GM18873 (cell line): ENCODE measurements around the gene PLXND1.

Source experiments
- ATAC-seq: cut with Tn5 transposase; IDR thresholded peaks from one replicate; pipeline ENCODE4 v1.9.1; 2021; ENCODE audit warnings: mild to moderate bottlenecking, moderate library complexity, moderate number of reproducible peaks; ENCODE audit not compliant: unreplicated experiment, low FRiP score

The PLXND1 gene

DNA sequence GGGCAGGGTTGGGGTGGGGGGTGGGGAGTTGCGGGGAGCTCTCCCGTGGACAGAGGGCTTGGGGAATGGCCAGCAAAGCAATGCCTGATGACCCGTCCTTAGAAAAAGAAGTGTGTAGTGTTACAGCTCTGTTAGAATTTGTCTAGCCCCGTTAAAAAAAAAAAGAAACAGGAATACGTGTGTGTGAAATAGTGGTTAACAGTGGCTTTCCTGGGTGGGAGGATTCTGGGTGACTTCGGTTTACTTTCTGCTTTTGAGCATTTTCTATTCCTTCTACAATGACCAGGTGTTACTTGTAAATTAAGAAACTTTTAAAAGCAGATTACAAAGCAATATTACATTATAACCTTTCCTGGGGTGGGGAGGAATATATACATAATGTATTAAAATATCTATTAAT, 38.5 kb downstream of the PLXND1 start:
- ATAC-seq: no peak

DNA sequence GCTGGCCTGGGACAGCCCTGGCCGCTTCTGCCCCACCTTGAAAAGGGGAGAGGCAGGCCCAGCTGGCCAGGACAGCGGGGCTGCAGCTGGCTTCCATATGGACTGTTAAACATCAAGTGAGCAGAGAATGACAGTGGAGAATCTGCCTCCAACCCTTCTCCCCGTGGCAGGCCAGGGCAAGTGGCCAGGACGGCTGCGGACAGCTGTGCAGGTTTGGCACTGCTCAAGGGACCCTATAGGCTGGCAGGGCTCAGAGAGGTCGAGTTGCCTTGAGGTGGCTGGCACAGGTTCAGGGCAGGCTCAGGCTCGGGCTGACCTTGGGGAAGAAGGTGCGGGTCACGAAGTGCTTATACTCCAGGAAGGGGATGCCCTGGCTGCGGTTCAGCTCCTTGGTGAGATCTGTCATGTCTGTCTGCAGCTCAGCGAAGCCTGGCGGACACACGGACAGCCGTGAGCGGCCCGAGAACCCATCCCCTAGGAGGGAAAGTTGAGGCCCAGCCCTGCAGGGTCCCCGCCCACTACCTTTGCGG, 39.2 kb downstream of the PLXND1 start:
- ATAC-seq: no peak

DNA sequence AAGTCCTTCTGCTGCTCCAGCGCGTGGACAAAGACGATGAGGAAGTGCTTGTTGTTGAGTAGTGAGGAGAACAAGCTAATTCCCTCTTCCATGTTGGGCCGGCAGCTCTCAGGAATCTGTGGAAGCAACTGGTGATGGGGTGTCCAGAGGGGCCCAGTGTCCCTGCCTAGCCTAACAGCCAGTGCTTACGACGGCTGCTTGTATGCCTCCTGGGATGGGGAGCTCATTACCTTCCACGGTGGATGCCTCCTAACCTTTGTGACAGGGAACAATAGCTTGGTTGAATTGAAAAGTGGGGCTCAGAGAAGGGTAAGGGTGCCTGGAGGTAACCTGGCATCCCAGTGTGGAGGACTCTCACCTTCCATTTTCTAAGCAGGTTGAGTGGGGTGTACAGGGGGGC, 40.6 kb downstream of the PLXND1 start:
- ATAC-seq: no peak

DNA sequence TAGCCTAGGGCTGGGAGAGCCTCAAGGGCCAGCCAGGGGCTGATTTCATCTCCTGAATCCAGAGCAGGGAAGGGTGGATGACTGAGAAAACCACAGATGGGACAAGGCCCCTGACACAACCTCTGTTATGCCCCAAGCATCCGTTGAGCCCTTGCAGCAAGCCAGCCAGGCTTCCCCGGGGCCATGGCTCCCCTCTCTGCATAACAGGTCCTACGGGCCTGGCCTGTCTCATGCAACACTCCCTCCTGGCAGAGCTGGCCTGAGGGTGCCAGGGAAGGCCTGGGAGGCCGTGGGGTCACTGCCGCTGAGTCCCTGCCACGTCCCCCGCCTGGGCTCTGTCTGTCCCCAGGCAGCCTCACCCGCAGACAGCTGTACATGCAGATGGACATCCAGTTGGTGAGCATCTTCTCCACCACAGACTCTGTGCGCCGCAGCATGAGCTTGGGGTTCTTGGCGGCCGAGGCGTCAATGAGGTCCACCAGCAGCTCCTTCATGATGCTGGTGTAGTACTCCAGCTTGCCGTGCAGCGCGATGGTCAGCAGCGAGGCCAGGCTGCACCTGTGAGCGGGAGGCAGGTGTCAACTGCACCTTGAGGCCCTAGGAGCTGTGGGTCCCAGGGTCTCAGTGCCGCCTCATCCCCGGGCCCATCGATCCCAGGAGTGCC, 41.4 kb downstream of the PLXND1 start:
- ATAC-seq: no peak

DNA sequence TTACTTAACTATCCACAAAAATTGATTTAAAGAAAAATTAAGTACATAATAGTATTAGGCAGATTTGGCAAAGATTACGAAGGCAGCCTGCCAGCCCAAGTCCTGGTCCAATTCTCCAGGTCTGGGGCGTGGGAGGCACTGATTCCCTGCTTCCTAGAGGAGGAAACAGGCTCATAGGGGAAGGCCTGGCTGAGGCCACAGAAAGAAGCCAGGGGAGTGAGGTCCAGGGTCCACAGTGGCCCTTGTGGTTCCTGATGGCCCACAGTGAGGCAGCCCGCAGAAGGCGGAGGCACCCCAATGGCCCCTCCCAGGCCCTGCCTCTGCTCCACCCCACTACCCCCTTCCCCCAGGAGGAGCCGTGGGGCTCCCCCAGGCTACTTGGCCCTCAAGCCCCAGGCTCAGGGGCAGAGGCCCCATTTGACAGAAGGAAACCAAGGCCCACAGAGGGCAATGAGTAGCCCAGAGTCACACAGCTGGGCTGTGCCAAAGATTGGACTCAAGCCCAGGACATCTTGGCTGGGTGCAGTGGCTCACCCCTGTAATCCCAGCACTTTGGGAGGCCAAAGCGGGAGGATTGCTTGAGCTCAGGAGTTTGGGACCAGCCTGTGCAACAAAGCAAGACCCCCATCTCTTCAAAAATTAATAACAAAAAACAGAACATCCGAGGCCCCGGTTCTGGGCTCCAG, 42.5 kb downstream of the PLXND1 start:
- ATAC-seq: no peak

DNA sequence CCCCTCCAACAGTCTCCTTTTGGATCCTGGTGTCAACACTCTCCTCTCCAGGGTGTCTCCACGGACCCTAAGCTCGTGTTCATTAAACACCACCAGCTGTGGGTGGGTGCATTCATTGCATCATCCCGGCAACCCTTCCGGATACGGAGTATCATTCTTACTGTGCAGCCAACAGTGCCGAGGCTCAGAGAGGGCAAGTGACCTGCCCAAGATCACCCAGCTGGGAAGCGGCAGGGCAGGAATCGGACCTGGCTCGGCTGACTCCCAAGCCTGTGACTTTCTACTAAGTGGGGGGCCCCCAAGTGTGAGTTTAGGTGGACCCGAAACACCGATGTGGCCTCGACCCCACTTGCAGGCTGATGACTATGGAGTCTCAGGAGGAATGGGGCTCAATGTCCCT, 43.1 kb downstream of the PLXND1 start:
- no peak for ATAC-seq

DNA sequence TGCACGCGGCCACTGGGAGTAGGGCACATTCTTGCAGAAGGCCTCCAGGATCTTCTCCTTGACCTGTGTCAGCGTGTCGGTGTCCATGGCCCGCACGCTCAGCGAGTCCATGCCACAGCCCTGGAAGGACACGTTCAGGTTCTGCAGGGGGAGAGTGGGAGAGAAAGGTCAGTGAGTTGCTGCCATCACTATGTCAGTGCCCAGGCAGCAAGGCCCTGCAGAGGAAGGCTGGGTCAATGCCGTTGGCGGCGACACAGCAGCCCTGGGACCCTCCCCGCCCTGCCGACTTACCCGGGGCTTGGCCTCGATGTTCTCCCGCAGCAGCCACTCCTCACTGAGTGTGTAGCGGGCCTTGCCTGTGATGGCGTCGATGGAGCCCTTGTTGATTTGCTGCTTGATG, 43.7 kb downstream of the PLXND1 start:
- ATAC-seq: no peak

DNA sequence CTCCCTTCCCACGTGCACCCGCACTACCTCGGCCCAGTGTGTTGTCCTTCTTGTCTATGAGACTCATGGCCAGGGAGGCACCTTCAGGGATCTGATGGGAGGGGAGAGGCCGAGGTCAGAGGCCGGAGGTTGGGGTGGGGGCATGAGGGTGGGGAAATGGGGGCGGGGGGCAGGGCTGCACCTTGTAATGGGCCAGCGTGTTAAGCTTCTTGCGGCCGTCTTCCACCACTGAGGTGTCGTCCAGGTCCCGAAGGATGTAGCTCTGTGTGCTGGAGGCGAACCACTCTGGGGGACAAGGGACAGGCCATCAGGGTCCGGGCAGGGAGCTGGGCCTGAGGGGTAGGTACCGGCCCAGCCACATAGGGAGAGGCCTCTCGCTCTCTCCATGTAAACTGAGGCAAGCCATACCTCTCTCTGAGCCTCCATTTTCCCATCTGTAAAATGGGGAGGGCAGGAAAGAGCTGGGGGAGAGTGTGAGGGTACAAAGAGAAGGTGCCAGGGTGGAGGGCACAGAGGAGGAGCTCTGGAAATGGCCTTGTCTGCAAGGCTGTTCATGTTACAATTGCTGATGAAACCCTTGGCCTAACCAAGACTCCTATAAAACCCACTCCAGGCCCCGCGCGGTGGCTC, 44.7 kb downstream of the PLXND1 start:
- no peak for ATAC-seq

DNA sequence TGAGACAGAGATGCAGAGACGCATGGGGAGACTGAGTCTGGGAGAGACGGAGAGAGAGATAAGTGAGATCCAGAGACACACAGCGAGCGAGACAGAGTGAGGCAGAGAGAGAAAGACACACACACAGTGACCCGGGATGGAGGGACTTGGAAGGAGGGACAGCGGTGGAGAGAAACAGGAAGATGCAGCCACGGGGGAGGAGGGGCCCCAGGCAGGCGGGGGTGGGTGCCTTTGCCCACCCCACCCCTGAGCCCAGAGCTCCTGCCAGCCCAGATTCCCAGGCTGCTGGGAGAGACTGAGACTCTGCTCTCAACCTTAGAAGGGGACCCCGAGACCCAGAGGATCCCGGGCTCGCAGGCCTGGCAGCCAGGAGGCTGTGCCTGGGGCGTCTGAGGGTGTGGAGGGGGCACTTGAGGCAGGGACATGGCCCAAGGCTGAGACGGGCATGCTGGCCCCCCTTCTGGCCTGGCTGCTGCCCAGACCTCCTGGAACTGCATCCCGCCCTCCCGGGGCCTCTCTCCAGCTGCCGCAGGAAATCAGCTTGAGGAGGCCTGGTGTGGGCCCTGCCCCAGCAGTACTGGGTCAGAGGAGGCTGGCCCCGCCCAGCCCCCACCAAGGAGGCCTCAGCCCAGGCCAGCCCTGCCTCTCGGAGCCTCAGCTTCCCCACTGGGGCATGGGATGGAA, 45.4 kb downstream of the PLXND1 start:
- ATAC-seq: no peak

DNA sequence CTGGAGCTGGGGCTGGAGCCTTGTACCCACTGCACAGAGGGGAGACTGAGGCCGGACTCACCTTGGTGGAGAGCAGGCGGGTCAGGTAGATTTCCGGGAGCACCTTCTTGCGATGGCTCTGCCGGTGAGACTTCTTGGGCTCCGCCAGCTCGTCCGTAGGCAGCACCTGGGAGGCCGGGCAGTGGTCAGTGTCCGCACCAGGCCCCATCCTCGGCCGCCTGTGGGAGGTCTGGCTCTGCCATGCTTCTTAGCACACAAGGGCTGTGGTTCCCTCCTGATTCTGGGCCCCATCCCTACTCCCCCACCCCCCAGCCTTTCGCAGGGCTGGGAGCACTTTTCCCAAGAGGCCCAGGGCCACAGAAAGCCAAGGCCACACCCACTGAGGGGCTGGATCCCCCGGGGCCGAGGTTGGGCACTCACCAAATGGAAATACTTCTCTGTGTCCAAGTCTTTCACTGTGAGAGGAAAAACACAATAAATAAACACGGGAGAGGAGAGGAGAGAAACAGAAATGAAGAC, 46.1 kb downstream of the PLXND1 start:
- no peak for ATAC-seq

DNA sequence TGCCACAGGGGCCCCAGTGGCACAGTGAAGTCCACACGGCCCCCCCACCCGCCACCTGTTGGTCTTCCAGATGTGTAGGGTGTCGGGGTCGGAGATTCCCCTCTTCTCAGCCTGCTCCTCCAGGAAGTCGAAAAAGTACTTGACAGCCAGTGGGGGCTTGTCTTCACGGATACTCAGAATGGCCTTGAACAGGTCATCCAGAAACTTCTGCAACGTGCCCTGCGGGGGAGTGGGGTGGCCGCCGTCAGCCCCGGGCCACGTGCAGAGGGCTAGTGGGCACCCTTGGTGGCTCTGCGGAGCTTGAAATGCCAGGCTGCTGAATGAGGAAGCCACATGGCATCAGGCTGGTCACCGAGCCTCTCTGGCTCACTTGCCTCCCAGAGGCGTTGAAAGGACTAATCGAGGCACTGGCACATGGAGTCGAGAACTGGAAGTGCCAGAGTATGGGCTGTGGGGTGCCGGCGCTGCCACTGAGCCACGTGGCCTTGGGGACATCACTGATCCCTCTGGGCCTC, 46.9 kb downstream of the PLXND1 start:
- no peak for ATAC-seq

DNA sequence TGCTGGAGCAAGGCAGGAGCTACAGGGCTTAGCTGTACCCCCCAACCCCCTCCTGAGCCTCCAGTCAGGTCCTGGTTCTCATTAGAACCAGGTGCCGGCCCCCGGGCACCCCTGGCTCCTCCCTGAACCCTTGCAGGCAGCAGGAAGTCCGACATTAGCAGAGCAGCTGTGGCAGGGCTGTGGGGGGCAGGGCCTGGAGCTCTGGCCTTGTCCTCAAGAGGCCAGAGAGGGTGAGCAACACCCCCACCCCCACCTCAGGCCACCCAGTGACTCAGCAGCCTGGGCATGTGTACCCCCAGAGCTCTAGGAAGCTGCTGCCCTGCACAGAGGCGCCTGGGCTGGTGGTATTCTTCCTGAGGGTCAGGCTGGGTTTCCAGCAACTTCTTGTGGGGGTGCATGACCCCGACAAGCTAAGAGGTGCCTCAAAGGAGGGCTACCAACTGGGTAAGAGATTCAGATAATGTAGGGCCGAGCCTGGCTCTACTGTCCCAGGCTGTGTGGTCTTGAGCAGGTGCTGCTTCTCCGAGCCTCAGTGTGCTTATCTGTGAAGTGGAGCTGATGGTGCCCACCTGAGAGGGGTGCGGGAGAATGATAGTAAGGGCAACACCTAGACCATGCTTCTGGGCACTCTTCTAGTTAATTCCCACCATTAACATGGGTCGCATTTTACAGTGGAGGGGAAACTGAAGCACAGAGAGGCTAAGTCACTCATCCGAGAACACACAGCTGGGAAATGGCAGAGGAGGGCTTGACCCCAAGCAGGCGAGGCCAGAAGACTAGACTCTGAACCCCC, 47.5 kb downstream of the PLXND1 start:
- no peak for ATAC-seq

DNA sequence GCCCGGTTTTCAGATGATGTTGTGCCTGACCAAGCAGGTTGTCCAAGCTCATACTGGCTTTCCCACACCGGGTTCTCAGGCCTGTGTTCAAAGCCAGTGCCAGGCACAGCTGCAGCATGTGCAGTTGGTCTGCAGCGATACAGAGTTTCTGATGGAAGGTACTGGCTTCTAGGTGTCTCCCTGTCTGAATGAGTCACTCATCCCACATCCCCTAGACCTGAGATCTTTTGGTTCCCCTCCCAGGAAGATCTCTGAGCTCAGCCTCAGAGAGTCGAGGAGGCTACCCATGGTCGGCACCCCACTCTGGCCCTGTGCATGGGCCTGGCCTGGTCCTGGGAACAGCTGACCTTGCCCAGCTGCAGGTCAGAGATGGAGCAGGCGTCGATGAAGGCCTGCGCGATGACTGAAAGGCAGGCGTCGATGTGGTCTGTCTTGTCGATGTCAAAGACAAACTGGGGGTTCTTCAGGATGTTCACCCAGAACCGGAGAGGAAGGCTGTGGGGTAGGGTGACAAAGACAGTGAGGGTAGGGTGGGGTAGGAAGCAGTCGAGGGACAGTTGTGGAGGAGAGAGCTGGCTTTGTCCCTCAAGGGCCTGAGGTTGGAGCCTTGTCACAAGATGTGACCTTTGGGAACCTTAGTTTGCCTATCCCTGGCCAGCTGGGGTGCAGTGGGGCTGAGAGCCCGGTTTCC, 48.2 kb downstream of the PLXND1 start:
- ATAC-seq: no peak

DNA sequence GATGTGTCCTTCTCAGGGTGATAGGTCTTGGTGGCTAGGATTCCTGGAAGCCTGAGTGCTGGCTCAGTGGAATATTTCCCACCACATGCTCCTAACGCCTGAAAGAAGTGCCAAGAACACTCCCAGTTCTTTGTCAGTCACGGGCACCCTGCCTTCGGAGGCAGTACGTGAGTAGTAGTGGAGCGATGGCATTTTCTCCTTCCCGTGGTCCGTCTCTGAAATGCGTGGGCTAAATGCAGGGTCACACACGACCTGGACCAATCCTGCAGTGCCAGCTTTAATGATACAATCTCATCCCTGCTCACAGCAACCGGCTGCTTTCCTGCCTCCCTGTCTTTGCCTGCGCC, 49.0 kb downstream of the PLXND1 start:
- ATAC-seq: no peak

DNA sequence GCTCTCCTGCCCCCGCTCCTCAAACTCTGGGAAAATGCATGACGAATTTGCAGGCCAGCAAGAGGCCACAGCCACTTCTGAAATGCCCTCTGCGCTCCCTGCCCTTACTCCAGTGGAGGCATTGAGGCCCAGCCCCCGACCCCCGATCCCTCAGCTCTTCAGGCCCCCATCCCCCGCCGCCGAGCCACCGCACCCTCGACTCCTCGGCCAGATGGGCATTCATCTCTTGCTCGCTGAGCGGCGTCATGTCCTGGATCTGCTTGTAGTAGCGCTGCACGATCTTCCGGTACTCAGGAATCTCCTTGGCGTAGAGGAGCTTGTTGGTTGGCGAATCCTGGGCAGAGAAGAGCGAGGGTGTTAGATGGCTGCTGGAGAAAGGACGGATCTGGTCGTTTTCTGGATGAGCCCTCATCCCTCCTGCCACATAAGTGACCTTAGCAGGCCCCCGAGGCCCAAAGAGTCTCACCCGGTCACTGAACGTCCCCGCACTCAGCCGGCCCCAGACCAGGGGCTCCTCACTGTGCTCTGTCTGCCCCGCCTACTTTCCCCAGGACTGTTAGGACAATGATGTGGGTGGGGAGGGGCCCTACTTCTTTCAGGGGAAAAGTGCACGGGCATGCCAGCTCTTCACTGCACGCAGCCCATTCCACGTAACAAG, 49.5 kb downstream of the PLXND1 start:
- no peak for ATAC-seq

DNA sequence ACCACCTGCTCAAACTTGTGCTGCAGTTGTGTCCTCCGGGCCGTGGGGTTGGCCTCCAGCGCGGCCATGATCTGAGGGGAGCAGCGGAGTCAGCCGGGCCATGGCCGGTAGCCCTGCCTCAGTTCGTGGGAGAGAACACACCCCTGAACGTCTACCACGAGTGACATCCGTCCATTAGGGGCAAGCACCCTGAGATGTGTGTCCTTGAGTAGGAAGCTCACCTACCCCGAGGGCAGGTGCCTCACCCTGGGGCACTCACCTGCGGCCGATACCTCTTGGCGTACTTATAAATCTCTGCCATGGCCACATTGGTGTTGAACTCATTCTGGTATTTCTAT, 50.1 kb downstream of the PLXND1 start:
- ATAC-seq: no peak

DNA sequence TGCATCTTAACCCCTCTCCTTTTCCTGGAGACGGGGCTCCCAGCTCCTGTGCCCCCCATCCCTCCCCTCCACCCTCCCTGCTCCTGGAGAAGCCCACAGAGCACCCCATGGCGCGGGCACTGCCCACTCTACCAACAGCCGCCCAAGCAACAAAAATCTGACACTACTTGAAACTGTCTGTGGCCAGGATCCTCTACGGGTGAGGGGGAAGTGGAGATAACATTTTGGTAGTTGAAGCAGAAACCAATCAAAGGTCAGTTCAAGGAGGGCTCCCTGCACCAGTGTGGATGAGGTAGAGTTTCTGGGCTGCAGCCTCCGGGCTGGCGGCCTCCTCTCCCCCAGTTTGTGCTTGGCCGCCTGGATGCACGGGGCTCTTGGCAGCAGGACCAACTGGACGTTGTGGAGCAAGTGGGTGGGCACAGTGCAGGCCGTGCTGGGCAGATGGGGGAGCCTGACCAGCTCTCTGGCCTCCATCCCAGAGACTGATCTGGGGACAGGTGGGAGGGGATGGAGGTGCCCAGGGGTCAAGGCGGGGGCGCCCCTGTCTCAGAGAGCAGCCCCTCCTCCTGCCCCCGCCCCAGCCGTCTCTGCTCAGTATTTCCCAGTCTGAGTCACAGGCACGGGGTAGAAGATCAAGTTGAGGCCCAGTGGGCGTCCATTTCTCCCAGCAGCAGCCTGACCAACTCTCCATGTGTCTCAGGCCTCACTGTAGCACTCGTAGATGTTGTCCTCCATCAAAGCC, 50.7 kb downstream of the PLXND1 start:
- no peak for ATAC-seq

DNA sequence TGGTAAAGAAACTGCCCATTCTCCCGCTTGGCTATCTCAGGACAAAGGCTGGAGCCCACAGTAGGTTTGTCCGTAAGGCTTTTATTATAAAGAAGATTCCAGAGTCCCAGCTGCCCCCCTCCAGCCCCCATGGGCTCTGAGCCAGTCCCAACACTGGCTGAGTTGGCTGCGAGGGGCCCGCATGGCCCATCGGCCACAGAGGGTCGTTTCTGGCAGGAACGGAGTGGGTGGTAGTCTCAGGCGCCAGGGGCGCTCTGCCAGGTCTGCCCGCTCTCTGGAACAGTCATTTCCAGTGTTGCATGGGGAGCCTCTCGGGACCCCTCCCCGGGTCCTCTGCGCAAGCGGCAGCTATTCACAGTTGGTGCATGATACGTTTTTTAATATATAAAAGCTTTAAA, 51.3 kb downstream of the PLXND1 start:
- no peak for ATAC-seq
